ENCODE data around the gene NQO2. TPM values are rescaled to one million over a fixed set of nuclear protein-coding genes. Genes with fewer than 3 reads are reported as not detected.

NQO2 gene
- total and polyA plus RNA-seq, 10 of the 15 experiments (the other 5 are each of a cell fraction or from before 2014, with no cell fraction given) = 0.55 to 2.6 (median 0.80) TPM

DNA sequence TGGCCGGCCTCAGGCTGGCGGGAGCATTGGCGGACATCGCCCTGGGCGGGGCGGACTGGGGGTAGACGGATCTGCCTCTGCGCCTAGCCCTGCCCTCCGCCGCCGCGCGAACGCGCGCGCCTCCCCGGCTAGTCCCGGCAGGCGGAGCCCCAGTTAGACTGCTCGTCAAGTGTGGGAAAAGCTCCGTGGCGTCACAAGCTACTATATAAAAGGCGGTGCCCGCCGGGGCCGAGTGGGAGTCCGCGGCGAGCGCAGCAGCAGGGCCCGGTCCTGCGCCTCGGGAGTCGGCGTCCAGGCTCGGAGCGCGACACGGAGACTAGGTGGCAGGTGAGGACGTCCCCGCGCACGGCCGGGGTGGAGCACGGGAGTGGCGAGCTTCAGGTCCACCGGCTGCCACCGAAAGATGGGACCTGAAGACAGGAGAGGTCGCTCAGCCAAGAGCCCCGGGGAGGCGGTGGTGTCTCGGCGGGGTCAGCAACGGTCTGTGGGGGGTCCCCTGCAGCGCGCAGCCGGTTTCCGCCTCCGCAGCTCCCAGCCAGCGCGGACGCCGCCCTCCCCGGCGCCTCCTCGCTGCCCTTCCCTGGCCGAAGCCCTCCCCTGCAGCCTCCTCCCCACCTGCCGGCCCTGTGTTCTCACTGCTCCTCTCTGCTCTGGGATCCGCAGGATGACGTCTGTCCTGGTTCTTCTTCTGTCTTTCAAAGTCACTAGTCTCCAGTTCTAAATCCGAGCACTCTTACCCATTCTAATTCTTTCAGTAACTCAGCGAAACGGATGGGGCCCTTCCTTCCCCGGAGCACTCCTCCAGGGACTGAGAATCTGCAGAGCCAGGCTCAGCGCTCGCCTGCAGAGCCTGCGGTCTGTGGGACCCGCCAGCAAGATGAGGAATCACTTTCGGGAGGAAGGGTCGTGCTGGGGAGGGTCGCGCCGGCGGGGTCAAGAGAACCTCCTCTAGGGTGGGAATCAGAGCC is 64.3 kb downstream of the NQO2 start (continued):
- TF ChIP-seq POU2F2 (IDR thresholded peaks at IDR 0.05; ENCODE audit: borderline replicate concordance, low read depth, low read length) (0 out of 3 replicates have a peak, but pooled peaks have one; percentile 14), E2F8 (IDR thresholded peaks at IDR 0.05; ENCODE audit: low read depth, partially characterized antibody) (no peak), RAD21 (IDR thresholded peaks at IDR 0.05; ENCODE audit: insufficient read depth, low read depth, low read length) (no peak), ZBED1 (IDR thresholded peaks at IDR 0.05; ENCODE audit: borderline replicate concordance) (no peak), HDGF (IDR thresholded peaks at IDR 0.05) (no peak), IRF4 (IDR thresholded peaks at IDR 0.05; ENCODE audit: low read depth, low read length) (no peak)
- TF ChIP-seq, protein P1, sequence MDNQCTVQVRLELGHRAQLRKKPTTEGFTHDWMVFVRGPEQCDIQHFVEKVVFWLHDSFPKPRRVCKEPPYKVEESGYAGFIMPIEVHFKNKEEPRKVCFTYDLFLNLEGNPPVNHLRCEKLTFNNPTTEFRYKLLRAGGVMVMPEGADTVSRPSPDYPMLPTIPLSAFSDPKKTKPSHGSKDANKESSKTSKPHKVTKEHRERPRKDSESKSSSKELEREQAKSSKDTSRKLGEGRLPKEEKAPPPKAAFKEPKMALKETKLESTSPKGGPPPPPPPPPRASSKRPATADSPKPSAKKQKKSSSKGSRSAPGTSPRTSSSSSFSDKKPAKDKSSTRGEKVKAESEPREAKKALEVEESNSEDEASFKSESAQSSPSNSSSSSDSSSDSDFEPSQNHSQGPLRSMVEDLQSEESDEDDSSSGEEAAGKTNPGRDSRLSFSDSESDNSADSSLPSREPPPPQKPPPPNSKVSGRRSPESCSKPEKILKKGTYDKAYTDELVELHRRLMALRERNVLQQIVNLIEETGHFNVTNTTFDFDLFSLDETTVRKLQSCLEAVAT (IDR thresholded peaks at IDR 0.05) = peak; percentile 21; the same call in 1 of the 2 replicates
